Measurements from ENCODE around the gene WFDC6. TPM values are rescaled to one million over a fixed set of nuclear protein-coding genes. Genes with fewer than 3 reads are reported as not detected.
"Not testable (repeated sequence)": the region's sequence is repeated elsewhere in the genome, so short reads cannot be mapped to it uniquely, and the experiment has no call there.

The WFDC6 gene
- total and polyA plus RNA-seq, 7 donors: not detected

DNA sequence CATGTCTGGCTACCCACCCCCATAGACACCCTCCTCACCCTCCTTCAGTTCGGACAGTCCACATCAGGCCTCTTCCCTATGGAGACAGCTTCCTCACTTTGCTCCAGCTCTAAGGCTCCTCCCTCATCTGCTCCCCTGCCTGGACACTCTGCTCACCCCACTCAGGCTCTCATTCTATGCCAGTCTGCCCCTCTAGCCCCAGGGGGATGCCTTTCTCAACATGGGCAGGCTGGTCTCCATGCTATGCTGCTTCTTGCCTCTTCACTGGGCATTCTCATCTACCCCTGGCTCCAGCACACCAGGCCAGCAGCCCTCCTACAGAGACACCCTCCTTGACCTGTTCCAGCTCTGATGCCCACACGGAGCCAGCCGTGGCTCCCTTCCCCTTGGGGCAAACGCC lies 39.9 kb upstream of the WFDC6 start, which contains the start of gene WFDC8:
Gene WFDC8 (minus strand): TSS at position 101 of the 400 bp plus-strand sequence. CDS start 37 bp downstream, at position 64.
- Histone ChIP-seq H3K36me3 (ENCODE audit: insufficient read depth in 1 of 2, low read depth in 1 of 2) (no peaks in the 10 kb centered on the region), H3K9me3 (no peaks in the 10 kb centered on the region), H3K27me3 (ENCODE audit: insufficient read depth in 3 of 3, low read length in 2 of 3) (no peaks in the 10 kb centered on the region), H3K4me3 (no peak within 1 kb of the TSS), H3K4me1 (no peaks in the 10 kb centered on the region), H3K27ac (no peak within 1 kb of the TSS)
- TF ChIP-seq, protein P1, sequence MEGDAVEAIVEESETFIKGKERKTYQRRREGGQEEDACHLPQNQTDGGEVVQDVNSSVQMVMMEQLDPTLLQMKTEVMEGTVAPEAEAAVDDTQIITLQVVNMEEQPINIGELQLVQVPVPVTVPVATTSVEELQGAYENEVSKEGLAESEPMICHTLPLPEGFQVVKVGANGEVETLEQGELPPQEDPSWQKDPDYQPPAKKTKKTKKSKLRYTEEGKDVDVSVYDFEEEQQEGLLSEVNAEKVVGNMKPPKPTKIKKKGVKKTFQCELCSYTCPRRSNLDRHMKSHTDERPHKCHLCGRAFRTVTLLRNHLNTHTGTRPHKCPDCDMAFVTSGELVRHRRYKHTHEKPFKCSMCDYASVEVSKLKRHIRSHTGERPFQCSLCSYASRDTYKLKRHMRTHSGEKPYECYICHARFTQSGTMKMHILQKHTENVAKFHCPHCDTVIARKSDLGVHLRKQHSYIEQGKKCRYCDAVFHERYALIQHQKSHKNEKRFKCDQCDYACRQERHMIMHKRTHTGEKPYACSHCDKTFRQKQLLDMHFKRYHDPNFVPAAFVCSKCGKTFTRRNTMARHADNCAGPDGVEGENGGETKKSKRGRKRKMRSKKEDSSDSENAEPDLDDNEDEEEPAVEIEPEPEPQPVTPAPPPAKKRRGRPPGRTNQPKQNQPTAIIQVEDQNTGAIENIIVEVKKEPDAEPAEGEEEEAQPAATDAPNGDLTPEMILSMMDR (IDR thresholded peaks at IDR 0.05): no peak
- DNase-seq (no peak), ATAC-seq (no peak)
- intact Hi-C loops (cut with DNase I): no loop called here
- 55 to 62% (median 62%) methylated on average over 4 of the region's 4 CpGs for WGBS, 3 donors

DNA sequence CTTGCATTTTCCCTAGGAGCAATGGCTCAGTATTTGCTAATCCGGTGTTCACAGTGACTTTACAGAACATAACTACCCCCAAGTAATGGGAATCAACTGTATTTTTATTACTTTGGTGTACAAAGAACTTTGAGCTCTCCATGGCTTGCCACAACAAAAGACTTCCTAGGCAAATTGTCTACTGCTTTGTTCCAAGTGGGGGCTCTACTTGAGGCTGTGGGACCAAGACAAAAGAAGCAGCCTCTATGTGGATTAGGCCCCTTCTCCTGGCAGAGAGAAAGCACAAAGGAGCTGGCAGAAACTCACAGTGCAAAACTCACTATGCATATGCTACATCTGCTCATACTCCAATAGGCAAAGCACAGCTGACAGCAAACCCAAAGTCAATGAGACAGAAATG lies 38.9 kb upstream of the WFDC6 start:
- no peaks in the 10 kb centered on the region for H3K27me3 ChIP-seq (ENCODE audit: insufficient read depth in 3 of 3, low read length in 2 of 3)
- no peak for ATAC-seq
- H3K9me3 ChIP-seq: no peaks in the 10 kb centered on the region
- DNase-seq: no peak
- intact Hi-C loops (cut with DNase I): no loop called here
- no peaks in the 10 kb centered on the region for H3K4me1 ChIP-seq
- no peak overlapping the region for H3K4me3 ChIP-seq
- TF ChIP-seq, protein P1 (IDR thresholded peaks at IDR 0.05): no peak
- H3K36me3 ChIP-seq (ENCODE audit: insufficient read depth in 1 of 2, low read depth in 1 of 2): no peaks in the 10 kb centered on the region
- WGBS, 3 donors: 86 to 88% (median 87%) methylated on average over 1 of the region's 1 CpG
- no peak overlapping the region for H3K27ac ChIP-seq

DNA sequence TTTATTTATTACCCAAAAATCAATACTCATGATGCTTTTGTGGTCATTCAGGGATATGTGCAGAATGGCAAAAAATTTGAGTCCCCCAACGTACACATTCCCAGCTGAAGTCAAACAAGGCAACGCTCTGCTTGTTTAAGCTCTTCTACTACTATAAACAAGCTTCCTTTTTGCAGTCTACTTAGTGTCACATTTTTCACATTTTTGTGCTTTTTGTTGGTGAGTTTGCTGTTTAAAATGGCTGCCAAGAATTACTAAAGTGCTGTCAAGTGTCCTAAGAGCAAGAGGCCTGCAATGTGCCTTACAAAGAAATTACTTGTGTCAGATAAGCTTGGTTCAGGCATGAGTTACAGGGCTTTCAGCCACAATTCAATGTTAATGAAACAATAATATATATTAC lies 37.7 kb upstream of the WFDC6 start:
- H3K27me3 ChIP-seq (ENCODE audit: insufficient read depth in 3 of 3, low read length in 2 of 3): no peaks in the 10 kb centered on the region
- no peak overlapping the region for H3K27ac ChIP-seq
- H3K36me3 ChIP-seq (ENCODE audit: insufficient read depth in 1 of 2, low read depth in 1 of 2): no peaks in the 10 kb centered on the region
- no peak for ATAC-seq
- 26 to 40% (median 32%) methylated on average over 2 of the region's 2 CpGs for WGBS, 3 donors
- TF ChIP-seq, protein P1 (IDR thresholded peaks at IDR 0.05): no peak
- intact Hi-C loops (cut with DNase I): no loop called here
- H3K4me1 ChIP-seq: no peaks in the 10 kb centered on the region
- no peak overlapping the region for H3K4me3 ChIP-seq
- no peak for DNase-seq
- no peaks in the 10 kb centered on the region for H3K9me3 ChIP-seq

DNA sequence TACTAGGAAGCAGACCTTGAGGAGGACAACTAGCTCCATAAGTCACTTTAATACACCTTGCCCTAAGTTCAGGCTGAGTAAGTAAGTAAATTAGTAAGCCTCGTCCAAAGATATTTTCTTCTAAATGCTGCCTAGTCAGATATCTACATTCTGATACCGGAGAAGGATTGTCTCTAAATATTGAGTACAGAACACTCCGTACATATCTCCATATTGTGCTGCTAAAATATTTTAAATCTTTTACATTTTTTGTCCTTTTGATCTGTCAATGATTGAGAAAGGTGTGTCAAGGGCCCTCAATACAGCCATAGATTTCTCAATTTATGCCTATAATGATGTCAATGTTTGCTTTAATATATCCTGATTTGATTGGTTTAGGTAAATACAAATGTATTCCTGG lies 36.6 kb upstream of the WFDC6 start:
- TF ChIP-seq, protein P1 (IDR thresholded peaks at IDR 0.05): no peak
- Histone ChIP-seq H3K4me1 (no peaks in the 10 kb centered on the region), H3K36me3 (ENCODE audit: insufficient read depth in 1 of 2, low read depth in 1 of 2) (no peaks in the 10 kb centered on the region), H3K9me3 (no peaks in the 10 kb centered on the region), H3K4me3 (no peak overlapping the region), H3K27ac (no peak overlapping the region), H3K27me3 (ENCODE audit: insufficient read depth in 3 of 3, low read length in 2 of 3) (no peaks in the 10 kb centered on the region)
- ATAC-seq: no peak
- 87 to 90% (median 89%) methylated on average over 3 of the region's 3 CpGs for WGBS, 3 donors
- intact Hi-C loops (cut with DNase I): no loop called here
- no peak for DNase-seq

DNA sequence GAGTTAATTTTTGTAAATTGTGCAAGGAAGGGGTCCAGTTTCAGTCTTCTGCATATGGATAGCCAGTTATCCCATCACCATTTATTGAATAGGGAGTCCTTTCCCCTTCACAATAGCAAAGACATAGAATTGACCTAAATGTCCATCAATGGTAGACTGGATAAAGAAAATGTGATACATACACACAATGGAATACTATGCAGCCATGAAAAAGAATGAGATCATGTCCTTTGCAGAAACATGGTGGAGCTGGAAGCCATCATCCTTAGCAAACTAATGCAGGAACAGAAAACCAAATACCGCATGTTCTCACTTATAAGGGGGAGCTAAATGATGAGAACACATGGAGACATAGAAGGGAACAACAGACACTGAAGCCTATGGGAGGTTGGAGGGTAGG lies 30.4 kb upstream of the WFDC6 start:
- H3K4me1 ChIP-seq; H3K27me3 ChIP-seq (ENCODE audit: insufficient read depth in 3 of 3, low read length in 2 of 3); H3K4me3 ChIP-seq; H3K9me3 ChIP-seq; ATAC-seq; intact Hi-C loops (cut with DNase I); H3K27ac ChIP-seq; H3K36me3 ChIP-seq (ENCODE audit: insufficient read depth in 1 of 2, low read depth in 1 of 2); DNase-seq: not testable (repeated sequence)
- 82 to 94% (median 83%) methylated on average over 1 of the region's 1 CpG for WGBS, 3 donors

All from psoas muscle (tissue), 8 donors.